Esophagus squamous epithelium (tissue), 5 donors: ENCODE results near the gene ADAMTS5. TPM values are rescaled to one million over a fixed set of nuclear protein-coding genes. Genes with fewer than 3 reads are reported as not detected.

ENCODE experiments used
- DNase-seq: peaks from one replicate; lab custom pipeline; 2025; lab: John Stamatoyannopoulos, UW
- H3K27ac ChIP-seq, 4 donors: fragments of 200-600 bp; sonication (generic); one replicate each; pipeline ENCODE4 v1.5.1; 2016 to 2019; ENCODE audit warnings: mild to moderate bottlenecking in 1 of 4
- H3K27me3 ChIP-seq, 4 donors: fragments of 200-600 bp; sonication (generic); 1 replicate in 3 of 4; 2 replicates in 1 of 4; pipeline versions ENCODE4 v1.5.1 to v1.6.0; 2017 to 2021; ENCODE audit warnings: antibody characterized with exemption in 1 of 4
- H3K36me3 ChIP-seq, 3 donors: fragments of 200-600 bp; sonication (generic); one replicate each; pipeline ENCODE4 v1.5.1; 2016 to 2019
- H3K4me1 ChIP-seq, 3 donors: fragments of 200-600 bp; sonication (generic); one replicate each; pipeline ENCODE4 v1.5.1; 2017 to 2019
- H3K4me3 ChIP-seq, 4 donors: fragments of 200-600 bp; sonication (generic); 1 replicate in 3 of 4; 2 replicates in 1 of 4; pipeline ENCODE4 v1.5.1; 2016 to 2019; ENCODE audit warnings: mild to moderate bottlenecking in 2 of 4, moderate library complexity in 1 of 4
- H3K9me3 ChIP-seq, 3 donors: fragments of 200-600 bp; sonication (generic); one replicate each; pipeline ENCODE4 v1.5.1; 2016 to 2019
- POLR2A ChIP-seq, 4 donors: fragments of 450-650 bp; IDR thresholded peaks; one replicate each; pipeline ENCODE4 v1.6.1; 2017; ENCODE audit warnings: antibody characterized with exemption in 4 of 4, mild to moderate bottlenecking in 4 of 4, moderate library complexity in 3 of 4
- WGBS, 2 donors: methylation state at CpG; one replicate each; pipeline ENCODE4 v1.1.5; 2018; 5-methylcytosine and 5-hydroxymethylcytosine counted together
- intact Hi-C: fragments of 100-400 bp; cut with DNase I; formaldehyde crosslinking; loops from one replicate; pipeline ENCODE4 v1.15.0; 2022
- total RNA-seq, 4 donors: library from RNA; depleted of rRNA; stranded (reverse); fragments of >200 nt; gene quantifications; one replicate each; pipeline ENCODE4 v1.1.0, GENCODE V29; 2016
- TF ChIP-seq, protein P1 (sequence below), 6 experiments: fragments of 450-650 bp in 4 of 6; fragments of 200-600 bp in 2 of 6; sonication (generic) in 2 of 6; IDR thresholded peaks; one replicate each; pipeline ENCODE4 v1.5.1; 2016 to 2019; ENCODE audit warnings: antibody characterized with exemption in 6 of 6, mild to moderate bottlenecking in 4 of 6, moderate library complexity in 4 of 6
- donor health status: DM: yes; HTN: yes; CAD: no.

The ADAMTS5 gene
- total RNA-seq, 4 donors from 2014 or later, result 1.1 to 24.8 (median 9.1) TPM

- Histone ChIP-seq H3K27ac (no peak overlapping the region), H3K4me1 (peaks cover 0 to 4% (median 0%) of the 10 kb centered on the region in 3 donors), H3K4me3 (no peak overlapping the region), H3K27me3 (no peaks in the 10 kb centered on the region), H3K9me3 (no peaks in the 10 kb centered on the region), H3K36me3 (no peaks in the 10 kb centered on the region)
- 81 to 91% methylated on average over 2 of the region's 2 CpGs for WGBS, 2 donors
- intact Hi-C loops, result no loop called here
- TF ChIP-seq, protein P1, sequence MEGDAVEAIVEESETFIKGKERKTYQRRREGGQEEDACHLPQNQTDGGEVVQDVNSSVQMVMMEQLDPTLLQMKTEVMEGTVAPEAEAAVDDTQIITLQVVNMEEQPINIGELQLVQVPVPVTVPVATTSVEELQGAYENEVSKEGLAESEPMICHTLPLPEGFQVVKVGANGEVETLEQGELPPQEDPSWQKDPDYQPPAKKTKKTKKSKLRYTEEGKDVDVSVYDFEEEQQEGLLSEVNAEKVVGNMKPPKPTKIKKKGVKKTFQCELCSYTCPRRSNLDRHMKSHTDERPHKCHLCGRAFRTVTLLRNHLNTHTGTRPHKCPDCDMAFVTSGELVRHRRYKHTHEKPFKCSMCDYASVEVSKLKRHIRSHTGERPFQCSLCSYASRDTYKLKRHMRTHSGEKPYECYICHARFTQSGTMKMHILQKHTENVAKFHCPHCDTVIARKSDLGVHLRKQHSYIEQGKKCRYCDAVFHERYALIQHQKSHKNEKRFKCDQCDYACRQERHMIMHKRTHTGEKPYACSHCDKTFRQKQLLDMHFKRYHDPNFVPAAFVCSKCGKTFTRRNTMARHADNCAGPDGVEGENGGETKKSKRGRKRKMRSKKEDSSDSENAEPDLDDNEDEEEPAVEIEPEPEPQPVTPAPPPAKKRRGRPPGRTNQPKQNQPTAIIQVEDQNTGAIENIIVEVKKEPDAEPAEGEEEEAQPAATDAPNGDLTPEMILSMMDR (IDR thresholded peaks at IDR 0.05), result no peak
- no peak for TF ChIP-seq POLR2A (IDR thresholded peaks at IDR 0.05)
- no peak for DNase-seq
These were observed 82.5 kb downstream of the ADAMTS5 start for GRCh38 chr21:26884436-26884835.

DNA sequence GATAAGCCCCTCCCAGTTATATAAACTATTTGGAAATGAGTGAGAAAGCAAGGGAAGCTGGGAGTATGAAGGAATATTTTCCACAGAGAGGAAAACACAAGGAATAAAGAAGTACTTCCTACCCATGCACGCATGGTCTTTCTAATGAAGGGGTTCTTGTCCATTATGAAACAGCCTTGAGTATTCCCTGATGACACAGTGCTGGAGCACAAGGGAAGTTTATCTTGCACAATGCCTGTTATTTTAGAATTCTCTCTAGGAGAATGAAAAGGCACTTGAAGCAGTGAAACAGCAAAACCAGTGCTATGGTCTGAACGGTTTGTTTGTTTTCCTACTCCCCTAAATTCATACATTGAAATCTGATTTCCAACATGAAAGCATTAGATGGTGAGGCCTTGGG is 83.1 kb downstream of the ADAMTS5 start:
- no peaks in the 10 kb centered on the region for H3K36me3 ChIP-seq
- WGBS, 2 donors, result 69 to 73% methylated on average over 2 of the region's 2 CpGs
- TF ChIP-seq, protein P1 (IDR thresholded peaks at IDR 0.05), result no peak
- TF ChIP-seq POLR2A (IDR thresholded peaks at IDR 0.05), result no peak
- no peaks in the 10 kb centered on the region for H3K27me3 ChIP-seq
- intact Hi-C loops, result no loop called here
- H3K4me1 ChIP-seq, result peaks cover 0 to 4% (median 0%) of the 10 kb centered on the region in 3 donors
- no peak overlapping the region for H3K4me3 ChIP-seq
- H3K9me3 ChIP-seq, result no peaks in the 10 kb centered on the region
- no peak for DNase-seq
- no peak overlapping the region for H3K27ac ChIP-seq

GRCh38 chr21:26881504-26882228 is 85.2 kb downstream of the ADAMTS5 start:
- no peak for TF ChIP-seq POLR2A (IDR thresholded peaks at IDR 0.05)
- TF ChIP-seq, protein P1 (IDR thresholded peaks at IDR 0.05), result peak in 2 of 6 experiments; percentile 13 to 14
- no peak overlapping the region for H3K27ac ChIP-seq
- no peak for DNase-seq
- no peaks in the 10 kb centered on the region for H3K36me3 ChIP-seq
- no peaks in the 10 kb centered on the region for H3K27me3 ChIP-seq
- H3K4me3 ChIP-seq, result no peak overlapping the region
- no peaks in the 10 kb centered on the region for H3K4me1 ChIP-seq
- intact Hi-C loops, result no loop called here
- 61 to 66% methylated on average over 4 of the region's 4 CpGs for WGBS, 2 donors
- H3K9me3 ChIP-seq, result no peaks in the 10 kb centered on the region

DNA sequence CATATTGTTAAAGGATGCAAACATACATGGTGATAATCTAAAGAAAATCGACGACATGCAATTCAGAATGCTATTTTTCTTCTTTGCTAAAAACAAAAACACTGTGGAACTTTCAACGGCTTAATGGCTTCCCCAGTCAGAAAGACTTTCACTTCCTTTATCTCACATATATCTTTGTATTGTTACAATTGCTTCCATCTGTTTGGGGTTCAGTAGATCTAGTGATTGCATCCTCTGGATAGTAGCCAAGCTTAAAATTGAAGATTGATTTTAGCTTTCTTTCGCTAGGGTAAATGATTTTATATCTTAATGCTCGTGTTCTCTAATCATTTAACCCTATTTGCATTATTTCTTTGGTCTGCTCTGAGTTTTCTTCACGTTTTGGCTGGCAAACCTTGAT is 89.9 kb downstream of the ADAMTS5 start:
- no peak for DNase-seq
- no peak overlapping the region for H3K27ac ChIP-seq
- no peaks in the 10 kb centered on the region for H3K4me1 ChIP-seq
- no peaks in the 10 kb centered on the region for H3K36me3 ChIP-seq
- intact Hi-C loops, result no loop called here
- TF ChIP-seq, protein P1 (IDR thresholded peaks at IDR 0.05), result no peak
- TF ChIP-seq POLR2A (IDR thresholded peaks at IDR 0.05), result no peak
- no peaks in the 10 kb centered on the region for H3K27me3 ChIP-seq
- no peak overlapping the region for H3K4me3 ChIP-seq
- 58 to 69% methylated on average over 6 of the region's 6 CpGs for WGBS, 2 donors
- peaks cover 0 to 6% (median 5%) of the 10 kb centered on the region in 3 donors for H3K9me3 ChIP-seq

DNA sequence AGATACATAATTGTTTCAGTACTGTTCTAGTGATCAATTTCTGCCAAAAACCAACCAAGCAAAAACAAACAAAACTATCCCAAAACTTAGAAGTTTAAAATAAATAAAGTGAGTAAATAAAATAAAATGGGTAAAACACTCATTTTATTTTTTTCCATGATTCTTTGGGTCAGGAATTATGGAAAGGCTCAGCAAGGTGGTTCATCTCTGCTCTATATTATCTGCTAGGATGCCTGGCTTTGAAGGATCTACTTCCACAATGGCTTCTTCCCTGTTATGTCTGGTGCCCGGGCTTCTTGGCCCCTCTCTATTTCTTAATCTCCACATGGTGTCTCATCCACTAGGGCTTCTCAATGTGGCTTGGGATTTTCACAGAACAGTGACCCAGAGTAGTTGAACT is 92.5 kb downstream of the ADAMTS5 start:
- peaks cover 0 to 6% (median 5%) of the 10 kb centered on the region in 3 donors for H3K9me3 ChIP-seq
- no peak overlapping the region for H3K27ac ChIP-seq
- 82 to 89% methylated on average over 1 of the region's 1 CpG for WGBS, 2 donors
- DNase-seq, result no peak
- H3K4me3 ChIP-seq, result no peak overlapping the region
- no peak for TF ChIP-seq POLR2A (IDR thresholded peaks at IDR 0.05)
- TF ChIP-seq, protein P1 (IDR thresholded peaks at IDR 0.05), result no peak
- H3K36me3 ChIP-seq, result no peaks in the 10 kb centered on the region
- intact Hi-C loops, result no loop called here
- no peaks in the 10 kb centered on the region for H3K27me3 ChIP-seq
- no peaks in the 10 kb centered on the region for H3K4me1 ChIP-seq
